Keratinocyte (primary cell): ENCODE data around the gene PROCR. TPM values are rescaled to one million over a fixed set of nuclear protein-coding genes. Genes with fewer than 3 reads are reported as not detected.

Experiments used
- DNase-seq: peaks from one replicate; pipeline ENCODE4 v3.0.0-alpha.2; 2011; ENCODE audit warnings: low read depth, missing footprints, low spot score
- FAIRE-seq: peaks from 2 replicates; lab custom pipeline; 2011; peaks lifted over from hg19 to GRCh38; lab: Jason Lieb, UNC
- H2AFZ ChIP-seq: 2 replicates; pipeline ENCODE4 v1.6.0; 2012; ENCODE audit warnings: low read length, control low read depth, inconsistent platforms; ENCODE audit not compliant: control insufficient read depth
- H3K27ac ChIP-seq: 2 replicates; pipeline ENCODE4 v1.5.1; 2011; ENCODE audit warnings: low read length; ENCODE audit not compliant: control insufficient read depth, insufficient read depth
- H3K27me3 ChIP-seq: 3 replicates; pipeline ENCODE4 v1.6.0; 2011; ENCODE audit warnings: low read length; ENCODE audit not compliant: control insufficient read depth, insufficient read depth; ENCODE audit errors: extremely low read depth
- H3K36me3 ChIP-seq, 2 experiments: 2 replicates in 1 of 2; 3 replicates in 1 of 2; pipeline ENCODE4 v1.5.1; 2011; ENCODE audit warnings: low read length in 2 of 2, mild to moderate bottlenecking in 1 of 2; ENCODE audit not compliant: control insufficient read depth in 2 of 2, insufficient read depth in 2 of 2; ENCODE audit errors: extremely low read depth in 1 of 2
- H3K4me1 ChIP-seq: 3 replicates; pipeline ENCODE4 v1.5.1; 2011; ENCODE audit warnings: low read length; ENCODE audit not compliant: control insufficient read depth, insufficient read depth; ENCODE audit errors: extremely low read depth
- H3K4me2 ChIP-seq: 3 replicates; pipeline ENCODE4 v1.6.0; 2011; ENCODE audit warnings: low read depth, low read length; ENCODE audit not compliant: control insufficient read depth, insufficient read depth; ENCODE audit errors: extremely low read depth
- H3K4me3 ChIP-seq, 3 experiments: fragments of 200-600 bp in 1 of 3; sonication (generic) in 1 of 3; 2 replicates in 2 of 3; 3 replicates in 1 of 3; pipeline ENCODE4 v1.5.1; 2011 to 2016; ENCODE audit warnings: low read length in 3 of 3, mild to moderate bottlenecking in 3 of 3, control low read depth in 2 of 3, inconsistent platforms in 1 of 3, low read depth in 1 of 3, mixed read lengths in 1 of 3, mixed run types in 1 of 3, moderate library complexity in 1 of 3; ENCODE audit not compliant: control insufficient read depth in 2 of 3, insufficient read depth in 2 of 3; ENCODE audit errors: extremely low read depth in 1 of 3
- H3K79me2 ChIP-seq: 2 replicates; pipeline ENCODE4 v1.6.0; 2012; ENCODE audit warnings: low read length; ENCODE audit not compliant: control insufficient read depth, insufficient read depth
- H3K9ac ChIP-seq: 3 replicates; pipeline ENCODE4 v1.6.0; 2011; ENCODE audit warnings: low read length; ENCODE audit not compliant: control insufficient read depth, insufficient read depth; ENCODE audit errors: extremely low read depth
- H3K9me1 ChIP-seq: 3 replicates; pipeline ENCODE4 v1.6.0; 2011; ENCODE audit warnings: low read length; ENCODE audit not compliant: control insufficient read depth, insufficient read depth; ENCODE audit errors: extremely low read depth
- H3K9me3 ChIP-seq: 2 replicates; pipeline ENCODE4 v1.5.1; 2012; ENCODE audit warnings: low read depth, low read length; ENCODE audit not compliant: control insufficient read depth
- H4K20me1 ChIP-seq: 3 replicates; pipeline ENCODE4 v1.6.0; 2011; ENCODE audit warnings: low read length; ENCODE audit not compliant: control insufficient read depth, insufficient read depth; ENCODE audit errors: extremely low read depth
- CTCF ChIP-seq, 3 experiments: IDR thresholded peaks in 1 of 3; conservative IDR thresholded peaks in 1 of 3; optimal IDR thresholded peaks in 1 of 3; 2 replicates in 2 of 3; 3 replicates in 1 of 3; pipeline versions ENCODE3 to v1.5.1; 2011; ENCODE audit warnings: low read length in 3 of 3, mild to moderate bottlenecking in 3 of 3, moderate library complexity in 2 of 3, control low read depth in 1 of 3, inconsistent platforms in 1 of 3; ENCODE audit not compliant: insufficient read depth in 2 of 3; ENCODE audit errors: extremely low read depth in 1 of 3
- EZH2 ChIP-seq: IDR thresholded peaks from one replicate; pipeline ENCODE4 v1.6.1; 2012; ENCODE audit warnings: inconsistent platforms, mild to moderate bottlenecking, low read length, moderate library complexity
- dilution Hi-C: fragments of 300-500 bp; cut with MboI; formaldehyde crosslinking; loops from one replicate; pipeline ENCODE4 v1.7.0; 2020; ENCODE audit warnings: low sequenced_read_pairs; ENCODE audit not compliant: extremely low pct_ligation_motif_present
- polyA plus RNA-seq, 5 experiments: library from polyadenylated mRNA; depleted of rRNA in 3 of 5; stranded (reverse) in 3 of 5; stranded (forward) in 1 of 5; unstranded in 1 of 5; fragments of >200 nt; gene quantifications; 1 replicate in 1 of 5; 2 replicates in 3 of 5; 3 replicates in 1 of 5; pipeline versions ENCODE4 v1.2.1 to v1.2.3, GENCODE V29; 2011 to 2012; ENCODE audit warnings: missing spikeins in 2 of 5, low read depth in 1 of 5, low replicate concordance in 1 of 5

The PROCR gene
- polyA plus RNA-seq, 1 donor (not counting 4 experiments of a cell fraction or from before 2014, with no cell fraction given) = 74.1 TPM

- DNase-seq (no peak), FAIRE-seq (peak; percentile 62)
- Histone ChIP-seq H3K9me3 (no peaks in the 10 kb centered on the region), H3K9ac (no peak overlapping the region), H3K4me1 (no peaks in the 10 kb centered on the region), H3K36me3 (no peaks in the 10 kb centered on the region), H3K27me3 (no peaks in the 10 kb centered on the region), H2AFZ (peak overlapping the region; percentile 34), H3K4me3 (no peak overlapping the region), H3K4me2 (peak overlapping the region; percentile 11), H3K79me2 (no peaks in the 10 kb centered on the region), H4K20me1 (no peaks in the 10 kb centered on the region), H3K27ac (no peak overlapping the region), H3K9me1 (no peaks in the 10 kb centered on the region)
- dilution Hi-C loops = no loop called here
- TF ChIP-seq CTCF (optimal IDR thresholded peaks at IDR 0.05 in 1 of 3, IDR thresholded peaks at IDR 0.05 in 1 of 3, conservative IDR thresholded peaks at IDR 0.05 in 1 of 3; ENCODE audit: extremely low read depth in 1 of 3, insufficient read depth in 2 of 3, low read length in 3 of 3) = peak; percentile 61 to 75 (median 67)
- no peak for TF ChIP-seq EZH2
These were observed 36.2 kb downstream of the PROCR start for GRCh38 chr20:35207950-35208611.

- no peak overlapping the region for H3K9ac ChIP-seq
These were observed 43.4 kb downstream of the PROCR start for GRCh38 chr20:35215066-35215956.

More at GRCh38 chr20:35215066-35215956, 43.4 kb downstream of the PROCR start:
- no peaks in the 10 kb centered on the region for H3K9me1 ChIP-seq
- no peaks in the 10 kb centered on the region for H3K79me2 ChIP-seq
- no peak for FAIRE-seq
- peaks cover 7% of the 10 kb centered on the region for H3K27me3 ChIP-seq
- no peak for DNase-seq
- dilution Hi-C loops = no loop called here
- no peaks in the 10 kb centered on the region for H4K20me1 ChIP-seq
- peaks cover 11% of the 10 kb centered on the region for H3K4me1 ChIP-seq
- TF ChIP-seq EZH2 = no peak
- TF ChIP-seq CTCF (optimal IDR thresholded peaks at IDR 0.05 in 1 of 3, IDR thresholded peaks at IDR 0.05 in 1 of 3, conservative IDR thresholded peaks at IDR 0.05 in 1 of 3; ENCODE audit: extremely low read depth in 1 of 3, insufficient read depth in 2 of 3, low read length in 3 of 3) = no peak
- no peak overlapping the region for H3K4me3 ChIP-seq
- no peaks in the 10 kb centered on the region for H3K9me3 ChIP-seq
- peak overlapping the region; percentile 37 for H3K4me2 ChIP-seq
- no peak overlapping the region for H3K27ac ChIP-seq
- H3K36me3 ChIP-seq = no peaks in the 10 kb centered on the region
- H2AFZ ChIP-seq = no peak overlapping the region
